CD4-positive, alpha-beta T cell treated with Interleukin-1 beta for 1 hour (primary cell): ENCODE data around the gene PSORS1C1.
A peak's percentile ranks its signal among the peaks of the same experiment; 100 is the strongest.
"Not testable (repeated sequence)": the region's sequence is repeated elsewhere in the genome, so short reads cannot be mapped to it uniquely, and the experiment has no call there.

Source experiments
- DNase-seq, 2 donors: peaks; one replicate each; pipeline ENCODE4 v3.0.0-alpha.2; 2020 to 2022

Gene PSORS1C1

GRCh38 chr6:31180500-31180899, 65.9 kb downstream of the PSORS1C1 start:
- peak; percentile 71 to 81 for DNase-seq

GRCh38 chr6:31183287-31183686, 68.7 kb downstream of the PSORS1C1 start:
- not testable (repeated sequence) for DNase-seq

- DNase-seq, result not testable (repeated sequence)
Measured at GRCh38 chr6:31183859-31184258, 69.3 kb downstream of the PSORS1C1 start.

GRCh38 chr6:31185695-31186051, 71.1 kb downstream of the PSORS1C1 start:
- not testable (repeated sequence) for DNase-seq

GRCh38 chr6:31186052-31186734, 71.6 kb downstream of the PSORS1C1 start:
- no peak for DNase-seq

- no peak for DNase-seq
Measured at GRCh38 chr6:31187780-31188194, 73.2 kb downstream of the PSORS1C1 start.

GRCh38 chr6:31189223-31189622, 74.6 kb downstream of the PSORS1C1 start:
- DNase-seq, result not testable (repeated sequence)
